ENCODE measurements around the gene PLCB2. TPM values are rescaled to one million over a fixed set of nuclear protein-coding genes. Genes with fewer than 3 reads are reported as not detected.

PLCB2 gene
- total RNA-seq, 1 experiment from 2014 or later, result 1.7 TPM

GRCh38 chr15:40335938-40336743 lies 28.4 kb upstream of the PLCB2 start:
- ATAC-seq, result no peak
- no peak overlapping the region for H3K4me3 ChIP-seq (ENCODE audit: low read depth in 2 of 2, low read length in 2 of 2)
- BruUV-seq (replicated peaks), result no TSS peak
- no peak for TF ChIP-seq SIN3A (IDR thresholded peaks at IDR 0.05; ENCODE audit: borderline replicate concordance, insufficient read depth, low read depth, low read length)
- TF ChIP-seq, protein P1, sequence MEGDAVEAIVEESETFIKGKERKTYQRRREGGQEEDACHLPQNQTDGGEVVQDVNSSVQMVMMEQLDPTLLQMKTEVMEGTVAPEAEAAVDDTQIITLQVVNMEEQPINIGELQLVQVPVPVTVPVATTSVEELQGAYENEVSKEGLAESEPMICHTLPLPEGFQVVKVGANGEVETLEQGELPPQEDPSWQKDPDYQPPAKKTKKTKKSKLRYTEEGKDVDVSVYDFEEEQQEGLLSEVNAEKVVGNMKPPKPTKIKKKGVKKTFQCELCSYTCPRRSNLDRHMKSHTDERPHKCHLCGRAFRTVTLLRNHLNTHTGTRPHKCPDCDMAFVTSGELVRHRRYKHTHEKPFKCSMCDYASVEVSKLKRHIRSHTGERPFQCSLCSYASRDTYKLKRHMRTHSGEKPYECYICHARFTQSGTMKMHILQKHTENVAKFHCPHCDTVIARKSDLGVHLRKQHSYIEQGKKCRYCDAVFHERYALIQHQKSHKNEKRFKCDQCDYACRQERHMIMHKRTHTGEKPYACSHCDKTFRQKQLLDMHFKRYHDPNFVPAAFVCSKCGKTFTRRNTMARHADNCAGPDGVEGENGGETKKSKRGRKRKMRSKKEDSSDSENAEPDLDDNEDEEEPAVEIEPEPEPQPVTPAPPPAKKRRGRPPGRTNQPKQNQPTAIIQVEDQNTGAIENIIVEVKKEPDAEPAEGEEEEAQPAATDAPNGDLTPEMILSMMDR (IDR thresholded peaks at IDR 0.05), result no peak
- no peak for TF ChIP-seq TCF7L2 (IDR thresholded peaks at IDR 0.05; ENCODE audit: low read depth, low read length)
- TF ChIP-seq, protein P2, sequence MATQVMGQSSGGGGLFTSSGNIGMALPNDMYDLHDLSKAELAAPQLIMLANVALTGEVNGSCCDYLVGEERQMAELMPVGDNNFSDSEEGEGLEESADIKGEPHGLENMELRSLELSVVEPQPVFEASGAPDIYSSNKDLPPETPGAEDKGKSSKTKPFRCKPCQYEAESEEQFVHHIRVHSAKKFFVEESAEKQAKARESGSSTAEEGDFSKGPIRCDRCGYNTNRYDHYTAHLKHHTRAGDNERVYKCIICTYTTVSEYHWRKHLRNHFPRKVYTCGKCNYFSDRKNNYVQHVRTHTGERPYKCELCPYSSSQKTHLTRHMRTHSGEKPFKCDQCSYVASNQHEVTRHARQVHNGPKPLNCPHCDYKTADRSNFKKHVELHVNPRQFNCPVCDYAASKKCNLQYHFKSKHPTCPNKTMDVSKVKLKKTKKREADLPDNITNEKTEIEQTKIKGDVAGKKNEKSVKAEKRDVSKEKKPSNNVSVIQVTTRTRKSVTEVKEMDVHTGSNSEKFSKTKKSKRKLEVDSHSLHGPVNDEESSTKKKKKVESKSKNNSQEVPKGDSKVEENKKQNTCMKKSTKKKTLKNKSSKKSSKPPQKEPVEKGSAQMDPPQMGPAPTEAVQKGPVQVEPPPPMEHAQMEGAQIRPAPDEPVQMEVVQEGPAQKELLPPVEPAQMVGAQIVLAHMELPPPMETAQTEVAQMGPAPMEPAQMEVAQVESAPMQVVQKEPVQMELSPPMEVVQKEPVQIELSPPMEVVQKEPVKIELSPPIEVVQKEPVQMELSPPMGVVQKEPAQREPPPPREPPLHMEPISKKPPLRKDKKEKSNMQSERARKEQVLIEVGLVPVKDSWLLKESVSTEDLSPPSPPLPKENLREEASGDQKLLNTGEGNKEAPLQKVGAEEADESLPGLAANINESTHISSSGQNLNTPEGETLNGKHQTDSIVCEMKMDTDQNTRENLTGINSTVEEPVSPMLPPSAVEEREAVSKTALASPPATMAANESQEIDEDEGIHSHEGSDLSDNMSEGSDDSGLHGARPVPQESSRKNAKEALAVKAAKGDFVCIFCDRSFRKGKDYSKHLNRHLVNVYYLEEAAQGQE (IDR thresholded peaks at IDR 0.05; ENCODE audit: insufficient read depth in 1 of 2, low read depth in 2 of 2, low read length in 1 of 2), result no peak
- no peak for TF ChIP-seq POLR2AphosphoS5 (IDR thresholded peaks at IDR 0.05; ENCODE audit: low read depth, low read length)
- H3K4me1 ChIP-seq (ENCODE audit: control insufficient read depth, insufficient read depth, low read length), result peaks cover 36% of the 10 kb centered on the region
- in situ Hi-C loops (cut with HindIII; ENCODE audit: low pct_unique_long_range_greater_than_20kb, low sequenced_read_pairs), result no loop called here
- ChIA-PET CTCF (interaction anchor here (0.6 to 1.5 kb wide), 3 partner anchors 19 to 143 kb away, joined by 4 to 8 read pairs (median 4); no protein-coding TSS in a partner anchor), POLR2A (no interaction called here)
- H3K27ac ChIP-seq (ENCODE audit: low read length), result no peak overlapping the region
- intact Hi-C loops (cut with micrococcal nuclease; ENCODE audit: unreplicated experiment), result no loop called here
- no peaks in the 10 kb centered on the region for H3K36me3 ChIP-seq (ENCODE audit: control insufficient read depth, insufficient read depth, low read length)
- H3K27me3 ChIP-seq (ENCODE audit: control insufficient read depth, insufficient read depth, low read length), result no peaks in the 10 kb centered on the region
- no peak for DNase-seq (ENCODE audit: low read depth, low spot score)
- no peaks in the 10 kb centered on the region for H3K9me3 ChIP-seq (ENCODE audit: control insufficient read depth, insufficient read depth, low read depth, low read length)

DNA sequence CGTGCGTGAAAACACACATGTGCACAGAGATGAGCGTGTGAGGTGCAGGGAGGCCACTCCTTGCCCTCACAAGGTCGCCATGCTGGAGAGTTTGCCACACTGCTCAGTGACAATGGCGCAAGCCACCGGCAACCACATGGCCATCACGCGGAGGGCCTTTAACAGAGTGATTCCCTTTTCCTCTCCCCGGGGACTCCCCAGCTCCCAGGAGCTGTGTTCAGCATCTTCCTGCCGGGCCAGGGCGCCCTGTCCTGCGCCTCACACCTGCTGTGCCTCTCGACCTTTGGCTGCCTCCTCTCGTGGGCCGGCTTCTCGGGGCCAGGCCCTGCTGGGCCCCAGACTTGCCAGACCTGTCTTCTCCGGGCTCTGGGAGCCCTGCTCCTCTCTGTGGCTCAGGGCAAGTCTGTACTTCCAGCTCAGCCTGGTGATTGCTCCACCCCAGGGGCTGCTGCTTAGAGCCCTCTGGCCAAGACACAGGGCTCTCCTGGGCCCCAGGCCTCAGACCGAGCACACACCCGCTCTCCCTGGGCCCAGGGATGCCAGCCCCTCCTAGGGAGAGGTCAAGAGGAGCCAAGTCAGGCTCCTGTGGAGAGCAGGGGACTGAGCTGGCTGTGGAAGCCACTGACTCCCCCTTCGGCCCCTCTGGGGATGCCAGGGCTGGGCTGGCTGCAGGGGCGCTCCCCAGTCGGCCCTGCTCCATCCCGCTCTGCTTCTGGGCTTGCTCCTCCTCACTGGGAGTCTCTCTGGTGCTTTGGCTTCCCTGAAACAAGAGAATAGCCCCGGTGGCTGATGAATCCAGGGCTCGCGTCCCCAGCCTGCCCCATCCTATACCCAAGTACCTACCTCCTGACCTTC lies 27.4 kb upstream of the PLCB2 start:
- BruUV-seq (replicated peaks), result no TSS peak
- H3K27me3 ChIP-seq (ENCODE audit: control insufficient read depth, insufficient read depth, low read length), result no peaks in the 10 kb centered on the region
- ATAC-seq (no peak), DNase-seq (ENCODE audit: low read depth, low spot score) (no peak)
- H3K36me3 ChIP-seq (ENCODE audit: control insufficient read depth, insufficient read depth, low read length), result no peaks in the 10 kb centered on the region
- TF ChIP-seq, protein P1 (IDR thresholded peaks at IDR 0.05), result no peak
- no peak for TF ChIP-seq POLR2AphosphoS5 (IDR thresholded peaks at IDR 0.05; ENCODE audit: low read depth, low read length)
- TF ChIP-seq, protein P2 (IDR thresholded peaks at IDR 0.05; ENCODE audit: insufficient read depth in 1 of 2, low read depth in 2 of 2, low read length in 1 of 2), result no peak
- TF ChIP-seq TCF7L2 (IDR thresholded peaks at IDR 0.05; ENCODE audit: low read depth, low read length), result no peak
- no peak for TF ChIP-seq SIN3A (IDR thresholded peaks at IDR 0.05; ENCODE audit: borderline replicate concordance, insufficient read depth, low read depth, low read length)
- CTCF ChIA-PET, result no interaction called here
- H3K4me1 ChIP-seq (ENCODE audit: control insufficient read depth, insufficient read depth, low read length), result peaks cover 26% of the 10 kb centered on the region
- intact Hi-C loops (cut with micrococcal nuclease; ENCODE audit: unreplicated experiment) (no loop called here), in situ Hi-C loops (cut with HindIII; ENCODE audit: low pct_unique_long_range_greater_than_20kb, low sequenced_read_pairs) (no loop called here)
- POLR2A ChIA-PET, result no interaction called here
- H3K27ac ChIP-seq (ENCODE audit: low read length), result no peak overlapping the region
- no peak overlapping the region for H3K4me3 ChIP-seq (ENCODE audit: low read depth in 2 of 2, low read length in 2 of 2)
- H3K9me3 ChIP-seq (ENCODE audit: control insufficient read depth, insufficient read depth, low read depth, low read length), result no peaks in the 10 kb centered on the region

Measured in Panc1 (cell line).